HG03439 (cell line): Measurements from ENCODE around the gene DNAJC24.

Source experiments
- ATAC-seq: cut with Tn5 transposase; IDR thresholded peaks from one replicate; pipeline ENCODE4 v1.9.1; 2021; ENCODE audit warnings: mild to moderate bottlenecking, moderate library complexity; ENCODE audit not compliant: unreplicated experiment

DNAJC24 gene

GRCh38 chr11:31480930-31481329, 111.3 kb downstream of the DNAJC24 start:
- no peak for ATAC-seq
